B cell (primary cell): ENCODE measurements around the gene DDR2.
"Not testable (repeated sequence)": the region's sequence is repeated elsewhere in the genome, so short reads cannot be mapped to it uniquely, and the experiment has no call there.

Source experiments
- CTCF ChIP-seq: fragments of 200-600 bp; IDR thresholded peaks from one replicate; pipeline ENCODE4 v1.8.0; 2022; ENCODE audit warnings: antibody characterized with exemption, mild to moderate bottlenecking
- EZH2 ChIP-seq: IDR thresholded peaks from 2 replicates; pipeline ENCODE4 v1.6.1; 2012; ENCODE audit warnings: borderline replicate concordance, low read depth, mild to moderate bottlenecking, moderate library complexity, low read length; ENCODE audit not compliant: insufficient read depth, poor library complexity, severe bottlenecking

DNA sequence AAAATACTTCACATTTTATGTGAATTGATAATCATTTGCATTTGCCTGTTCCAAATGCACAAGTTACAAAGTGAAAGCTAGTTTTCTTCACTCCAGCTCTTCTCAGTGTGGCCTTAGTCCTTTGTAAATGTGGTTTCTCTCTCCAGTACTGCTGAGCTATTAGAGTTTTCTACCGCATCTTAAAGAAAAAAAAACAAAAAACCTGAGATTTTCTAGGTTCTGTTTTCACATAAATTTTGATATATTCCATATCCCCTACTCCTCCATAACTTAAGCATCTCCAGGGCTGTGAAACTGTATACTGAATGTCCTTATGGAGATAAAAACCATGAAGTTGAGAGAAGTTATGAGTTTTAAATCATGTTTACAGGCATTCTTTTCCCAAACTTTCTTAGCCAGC lies 162.0 kb downstream of the DDR2 start:
- not testable (repeated sequence) for TF ChIP-seq CTCF, EZH2
